Ishikawa (cell line): ENCODE results near the gene ZCCHC14.

Source experiments
- CEBPB ChIP-seq: IDR thresholded peaks from 2 replicates; pipeline ENCODE4 v1.6.1; 2012
- CREB1 ChIP-seq: IDR thresholded peaks from 2 replicates; pipeline ENCODE4 v1.6.1; 2012; ENCODE audit warnings: low read depth
- EGR1 ChIP-seq: IDR thresholded peaks from 2 replicates; pipeline ENCODE4 v1.6.1; 2012
- EP300 ChIP-seq: IDR thresholded peaks from 2 replicates; pipeline ENCODE4 v1.6.1; 2012; ENCODE audit warnings: borderline replicate concordance
- FOXM1 ChIP-seq: IDR thresholded peaks from 2 replicates; pipeline ENCODE4 v1.6.1; 2012; ENCODE audit warnings: low read depth, borderline replicate concordance
- NFIC ChIP-seq: IDR thresholded peaks from 2 replicates; pipeline ENCODE4 v1.6.1; 2012
- RAD21 ChIP-seq: IDR thresholded peaks from 2 replicates; pipeline ENCODE4 v1.6.1; 2012; ENCODE audit warnings: low read depth
- TAF1 ChIP-seq: IDR thresholded peaks from 2 replicates; pipeline ENCODE4 v1.6.1; 2012; ENCODE audit warnings: low read depth, mild to moderate bottlenecking
- TCF12 ChIP-seq: IDR thresholded peaks from 2 replicates; pipeline ENCODE4 v1.6.1; 2012; ENCODE audit warnings: low read depth
- TEAD4 ChIP-seq: IDR thresholded peaks from 2 replicates; pipeline ENCODE4 v1.6.1; 2012
- USF1 ChIP-seq: IDR thresholded peaks from 2 replicates; pipeline ENCODE4 v1.6.1; 2012
- YY1 ChIP-seq: IDR thresholded peaks from 2 replicates; pipeline ENCODE4 v1.6.1; 2012; ENCODE audit warnings: low read depth
- ZBTB7A ChIP-seq: IDR thresholded peaks from 2 replicates; pipeline ENCODE4 v1.6.1; 2012; ENCODE audit warnings: low read depth
- TF ChIP-seq, protein P1 (sequence below): IDR thresholded peaks from 2 replicates; pipeline ENCODE4 v1.6.1; 2012
- TF ChIP-seq, protein P2 (sequence below): IDR thresholded peaks from 2 replicates; pipeline ENCODE4 v1.6.1; 2012; ENCODE audit warnings: low read depth, mild to moderate bottlenecking

ZCCHC14 gene

GRCh38 chr16:87414251-87414680 lies 78.6 kb downstream of the ZCCHC14 start:
- TF ChIP-seq YY1: no peak
- TF ChIP-seq ZBTB7A: no peak
- no peak for TF ChIP-seq CREB1
- TF ChIP-seq TEAD4: no peak
- TF ChIP-seq, protein P1, sequence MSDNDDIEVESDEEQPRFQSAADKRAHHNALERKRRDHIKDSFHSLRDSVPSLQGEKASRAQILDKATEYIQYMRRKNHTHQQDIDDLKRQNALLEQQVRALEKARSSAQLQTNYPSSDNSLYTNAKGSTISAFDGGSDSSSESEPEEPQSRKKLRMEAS: no peak
- TF ChIP-seq, protein P2, sequence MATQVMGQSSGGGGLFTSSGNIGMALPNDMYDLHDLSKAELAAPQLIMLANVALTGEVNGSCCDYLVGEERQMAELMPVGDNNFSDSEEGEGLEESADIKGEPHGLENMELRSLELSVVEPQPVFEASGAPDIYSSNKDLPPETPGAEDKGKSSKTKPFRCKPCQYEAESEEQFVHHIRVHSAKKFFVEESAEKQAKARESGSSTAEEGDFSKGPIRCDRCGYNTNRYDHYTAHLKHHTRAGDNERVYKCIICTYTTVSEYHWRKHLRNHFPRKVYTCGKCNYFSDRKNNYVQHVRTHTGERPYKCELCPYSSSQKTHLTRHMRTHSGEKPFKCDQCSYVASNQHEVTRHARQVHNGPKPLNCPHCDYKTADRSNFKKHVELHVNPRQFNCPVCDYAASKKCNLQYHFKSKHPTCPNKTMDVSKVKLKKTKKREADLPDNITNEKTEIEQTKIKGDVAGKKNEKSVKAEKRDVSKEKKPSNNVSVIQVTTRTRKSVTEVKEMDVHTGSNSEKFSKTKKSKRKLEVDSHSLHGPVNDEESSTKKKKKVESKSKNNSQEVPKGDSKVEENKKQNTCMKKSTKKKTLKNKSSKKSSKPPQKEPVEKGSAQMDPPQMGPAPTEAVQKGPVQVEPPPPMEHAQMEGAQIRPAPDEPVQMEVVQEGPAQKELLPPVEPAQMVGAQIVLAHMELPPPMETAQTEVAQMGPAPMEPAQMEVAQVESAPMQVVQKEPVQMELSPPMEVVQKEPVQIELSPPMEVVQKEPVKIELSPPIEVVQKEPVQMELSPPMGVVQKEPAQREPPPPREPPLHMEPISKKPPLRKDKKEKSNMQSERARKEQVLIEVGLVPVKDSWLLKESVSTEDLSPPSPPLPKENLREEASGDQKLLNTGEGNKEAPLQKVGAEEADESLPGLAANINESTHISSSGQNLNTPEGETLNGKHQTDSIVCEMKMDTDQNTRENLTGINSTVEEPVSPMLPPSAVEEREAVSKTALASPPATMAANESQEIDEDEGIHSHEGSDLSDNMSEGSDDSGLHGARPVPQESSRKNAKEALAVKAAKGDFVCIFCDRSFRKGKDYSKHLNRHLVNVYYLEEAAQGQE: no peak
- no peak for TF ChIP-seq EP300
- TF ChIP-seq EGR1: no peak
- TF ChIP-seq USF1: no peak
- TF ChIP-seq FOXM1: no peak
- no peak for TF ChIP-seq TCF12
- no peak for TF ChIP-seq NFIC

DNA sequence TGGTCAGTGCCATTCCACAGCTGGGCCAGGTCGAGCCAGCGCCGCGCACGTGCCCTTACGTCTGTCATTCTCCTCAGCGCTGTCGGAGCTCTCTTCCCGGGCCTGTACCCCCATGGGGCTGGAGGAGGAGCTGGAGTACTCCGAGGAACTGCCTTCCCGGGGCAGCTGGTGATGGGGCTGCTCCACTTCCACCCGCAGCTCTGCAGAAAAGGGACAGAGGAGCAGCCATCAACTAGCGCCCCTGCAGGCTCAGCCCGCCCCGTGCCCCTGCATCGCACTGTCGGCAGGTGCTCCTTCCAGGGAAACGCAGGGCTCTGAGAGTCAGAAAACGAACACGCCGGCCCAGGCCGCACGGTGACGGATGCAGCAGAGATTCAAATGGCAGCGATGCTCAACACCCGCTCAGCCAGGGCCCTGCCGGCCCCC lies 79.8 kb downstream of the ZCCHC14 start:
- TF ChIP-seq TCF12 (no peak), YY1 (no peak), USF1 (no peak), TEAD4 (no peak), FOXM1 (no peak), EP300 (no peak), CREB1 (no peak), RAD21 (no peak), NFIC (no peak), EGR1 (no peak), CEBPB (no peak)
- TF ChIP-seq, protein P1: no peak

DNA sequence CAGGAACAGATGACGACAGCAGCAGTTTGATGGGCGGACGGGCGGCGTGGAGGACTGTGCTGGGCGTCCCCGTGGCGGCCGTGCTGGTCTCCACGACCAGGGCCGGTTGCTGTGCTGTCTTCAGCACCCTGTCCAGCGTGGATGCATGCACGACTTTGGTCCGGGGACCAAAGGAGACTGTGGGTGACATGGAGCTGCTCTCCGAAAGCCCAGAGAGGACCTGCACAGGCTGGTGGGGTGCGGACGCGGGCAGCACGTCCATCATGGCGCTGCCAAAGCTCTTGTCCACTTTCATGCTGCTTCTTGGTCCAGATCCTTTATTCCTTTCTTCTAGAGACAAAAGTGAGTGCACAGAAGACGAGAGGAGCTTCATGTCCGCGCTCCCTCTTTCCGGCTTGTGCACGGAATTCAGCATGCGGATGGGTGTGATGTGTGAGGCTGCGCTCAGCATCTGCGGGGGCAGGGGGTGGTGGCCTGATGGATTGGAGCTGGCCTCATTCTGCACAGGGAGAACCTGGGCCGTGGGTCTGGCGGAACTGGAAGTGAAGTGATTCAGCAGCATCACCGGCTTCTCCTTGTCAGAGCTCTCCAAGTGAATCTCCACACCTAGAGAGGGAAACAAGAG lies 80.3 kb downstream of the ZCCHC14 start:
- TF ChIP-seq TEAD4: no peak
- no peak for TF ChIP-seq RAD21
- TF ChIP-seq TAF1: no peak
- TF ChIP-seq USF1: no peak
- no peak for TF ChIP-seq EP300
- no peak for TF ChIP-seq CREB1
- TF ChIP-seq EGR1: no peak
- TF ChIP-seq CEBPB: no peak
- TF ChIP-seq YY1: no peak
- TF ChIP-seq, protein P1: no peak
- TF ChIP-seq NFIC: no peak
- TF ChIP-seq TCF12: no peak
- no peak for TF ChIP-seq ZBTB7A
- no peak for TF ChIP-seq FOXM1
- TF ChIP-seq, protein P2: no peak

DNA sequence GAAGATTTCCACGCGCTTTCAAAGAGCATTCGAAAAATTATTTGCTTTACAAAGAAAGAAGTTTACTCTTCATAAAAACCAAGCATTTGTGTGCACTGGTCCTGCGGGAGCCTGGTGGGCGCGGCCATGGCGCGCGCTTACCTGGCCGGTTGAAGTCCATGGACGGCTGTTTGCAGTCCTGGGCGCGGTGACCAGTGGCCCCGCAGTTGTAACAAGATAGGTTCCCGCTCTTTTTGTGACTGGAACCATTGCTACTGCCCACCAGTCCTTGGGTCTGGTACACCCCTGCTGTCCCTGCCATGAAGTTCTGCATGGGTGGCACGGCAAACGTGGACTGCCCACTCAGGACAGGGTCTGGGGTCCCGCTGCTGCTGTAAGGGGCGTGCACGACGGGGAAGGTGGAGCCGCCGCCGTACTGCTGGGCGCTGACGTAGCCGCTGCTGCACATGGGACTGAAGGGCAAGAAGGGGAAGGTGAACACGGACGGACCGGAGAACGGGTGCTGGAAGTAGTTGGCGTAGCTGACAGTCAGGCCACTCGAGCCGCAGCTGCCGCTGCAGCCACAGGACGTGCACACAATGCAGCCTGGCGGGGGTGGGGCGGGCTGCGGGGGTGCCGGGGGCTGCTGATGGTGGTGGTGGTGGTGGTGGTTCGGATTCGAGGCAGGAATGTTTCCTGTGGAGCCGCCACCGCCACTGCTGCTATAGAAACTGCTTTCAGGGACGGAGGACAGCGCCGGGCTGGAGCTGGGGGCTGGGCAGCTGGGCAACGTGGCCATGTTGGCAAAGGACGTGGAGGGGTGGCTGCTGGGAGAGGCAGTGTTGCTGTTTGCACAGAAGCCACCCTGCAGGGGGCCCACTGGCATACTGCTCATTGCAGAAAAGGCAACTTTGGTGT lies 81.2 kb downstream of the ZCCHC14 start:
- TF ChIP-seq YY1 (no peak), CEBPB (no peak)

DNA sequence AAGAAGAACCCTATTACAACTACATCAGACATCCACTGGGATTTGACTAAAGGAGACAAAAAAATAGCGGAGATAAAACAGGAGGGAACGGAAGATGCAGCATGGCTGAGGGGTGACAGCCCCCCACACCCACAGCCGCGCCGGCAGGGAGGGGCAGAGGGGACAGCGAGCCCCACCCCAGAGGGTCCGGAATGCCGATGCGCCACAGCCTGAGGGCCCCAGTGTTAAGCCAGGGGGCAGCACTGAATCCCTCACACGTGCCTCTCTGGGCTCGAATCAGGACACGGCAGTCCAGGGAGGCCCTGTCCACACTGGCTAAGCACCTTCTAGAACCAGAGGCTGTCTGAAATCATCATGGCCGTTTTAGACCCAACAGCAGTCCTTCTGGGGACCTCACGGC lies 81.9 kb downstream of the ZCCHC14 start:
- TF ChIP-seq USF1 (no peak), ZBTB7A (no peak), NFIC (no peak), EP300 (no peak), TAF1 (no peak), YY1 (no peak), CREB1 (no peak), CEBPB (no peak), EGR1 (no peak), RAD21 (no peak), TCF12 (no peak), TEAD4 (no peak), FOXM1 (no peak)
- TF ChIP-seq, protein P1: no peak
- TF ChIP-seq, protein P2: no peak
